CD4-positive, alpha-beta T cell (primary cell): ENCODE results near the gene CYGB. TPM values are rescaled to one million over a fixed set of nuclear protein-coding genes. Genes with fewer than 3 reads are reported as not detected.
"Not testable (repeated sequence)": the region's sequence is repeated elsewhere in the genome, so short reads cannot be mapped to it uniquely, and the experiment has no call there.

ENCODE experiments used
- ATAC-seq: fragments of 200-7000 bp; cut with Tn5 transposase; one replicate; pipeline ENCODE4 v1.10.0; 2022; ENCODE audit warnings: mild to moderate bottlenecking; ENCODE audit not compliant: poor library complexity
- CTCF ChIA-PET: fragments of 350-600 bp; sonication (Branson Sonifier 250); formaldehyde crosslinking; loops from one replicate; lab custom pipeline; 2021; ENCODE audit warnings: antibody characterized with exemption, inconsistent platforms; lab: Charles Lee
- POLR2A ChIA-PET: fragments of 350-600 bp; sonication (Branson Sonifier 250); formaldehyde crosslinking; loops from one replicate; lab custom pipeline; 2021; ENCODE audit warnings: antibody characterized with exemption, inconsistent platforms; lab: Charles Lee
- DNase-seq, 14 experiments: peaks; one replicate each; pipeline ENCODE4 v3.0.0-alpha.2; 2013 to 2020; ENCODE audit warnings: mixed read lengths in 2 of 14
- H3K27ac ChIP-seq, 2 donors: one replicate each; pipeline versions ENCODE4 v1.5.1 to v1.7.0; 2013; ENCODE audit warnings: low read length in 2 of 2, low read depth in 1 of 2, mild to moderate bottlenecking in 1 of 2
- H3K27me3 ChIP-seq, 2 experiments: 1 replicate in 1 of 2; 2 replicates in 1 of 2; pipeline versions ENCODE4 v1.6.1 to v1.7.0; 2013; ENCODE audit warnings: low read length in 2 of 2, control low read depth in 1 of 2, mild to moderate bottlenecking in 1 of 2, moderate library complexity in 1 of 2; ENCODE audit not compliant: insufficient read depth in 2 of 2, control insufficient read depth in 1 of 2
- H3K36me3 ChIP-seq: one replicate; pipeline ENCODE4 v1.6.1; 2013; ENCODE audit warnings: low read length, control low read depth; ENCODE audit not compliant: insufficient read depth
- H3K4me1 ChIP-seq: one replicate; pipeline ENCODE4 v1.6.1; 2013; ENCODE audit warnings: low read length, control low read depth; ENCODE audit not compliant: insufficient read depth
- H3K4me3 ChIP-seq: one replicate; pipeline ENCODE4 v1.5.1; 2013; ENCODE audit warnings: mild to moderate bottlenecking, low read length, moderate library complexity
- H3K9me3 ChIP-seq, 2 experiments: 1 replicate in 1 of 2; 2 replicates in 1 of 2; pipeline versions ENCODE4 v1.6.1 to v1.7.0; 2013; ENCODE audit warnings: low read length in 2 of 2, mild to moderate bottlenecking in 2 of 2, control low read depth in 1 of 2, moderate library complexity in 1 of 2; ENCODE audit not compliant: control insufficient read depth in 1 of 2, insufficient read depth in 1 of 2
- H3K27ac Mint-ChIP-seq: one replicate; pipeline ENCODE4 v1.8.0; 2020; ENCODE audit warnings: mixed read lengths
- H3K27me3 Mint-ChIP-seq: one replicate; pipeline ENCODE4 v1.8.0; 2021; ENCODE audit warnings: mixed read lengths
- H3K36me3 Mint-ChIP-seq: one replicate; pipeline ENCODE4 v1.8.0; 2021; ENCODE audit warnings: low read depth, mixed read lengths
- H3K4me1 Mint-ChIP-seq: one replicate; pipeline ENCODE4 v1.8.0; 2021; ENCODE audit warnings: low read depth, mixed read lengths
- H3K4me3 Mint-ChIP-seq: one replicate; pipeline ENCODE4 v1.8.0; 2020; ENCODE audit warnings: mild to moderate bottlenecking, mixed read lengths
- H3K9me3 Mint-ChIP-seq: one replicate; pipeline ENCODE4 v1.8.0; 2020; ENCODE audit warnings: mixed read lengths
- CTCF ChIP-seq: fragments of 200-600 bp; IDR thresholded peaks from one replicate; pipeline ENCODE4 v1.8.0; 2022; ENCODE audit warnings: antibody characterized with exemption, mild to moderate bottlenecking
- intact Hi-C, 2 experiments: fragments of 100-400 bp; cut with DNase I in 1 of 2; cut with micrococcal nuclease in 1 of 2; formaldehyde crosslinking; loops; one replicate each; pipeline versions ENCODE4 v1.15.1 to v1.9.0; 2023 to 2025; cut with DNase I, micrococcal nuclease
- total RNA-seq, 174 experiments: library from RNA in 2 of 174; stranded (reverse) in 2 of 174; gene quantifications; one replicate each; pipeline ENCODE4 v1.2.3 and lab custom pipeline; 2021 to 2026

Gene CYGB
- total RNA-seq, 2 experiments from 2014 or later, result not detected

- H3K4me1 Mint-ChIP-seq, result peaks cover 37% of the 10 kb centered on the region
- DNase-seq, result peak; percentile 71 to 98 (median 80)
- ChIA-PET CTCF (no interaction called here), POLR2A (interaction anchor here (0.7 to 2.2 kb wide), 12 partner anchors 8 to 214 kb away, joined by 3 to 12 read pairs (median 5); partner anchors contain the start of genes RHBDF2, SPHK1 and UBE2O)
- H3K36me3 Mint-ChIP-seq, result no peaks in the 10 kb centered on the region
- intact Hi-C loops, result loop anchor here in 1 of 2 experiments (2.0 to 5.0 kb wide), 2 partner anchors 42 to 155 kb away; no protein-coding TSS in a partner anchor
- H3K4me3 Mint-ChIP-seq, result peak overlapping the region; percentile 78
- no peaks in the 10 kb centered on the region for H3K9me3 Mint-ChIP-seq
- peak overlapping the region; percentile 98 for H3K27ac Mint-ChIP-seq
- H3K4me3 ChIP-seq, result peak overlapping the region; percentile 34
- ATAC-seq, result peak; percentile 82
- H3K27me3 Mint-ChIP-seq, result no peaks in the 10 kb centered on the region
- TF ChIP-seq CTCF, result no peak
- H3K9me3 ChIP-seq, result no peaks in the 10 kb centered on the region
- peaks cover 86% of the 10 kb centered on the region for H3K4me1 ChIP-seq
- peak overlapping the region; percentile 83 to 84 for H3K27ac ChIP-seq
- H3K27me3 ChIP-seq, result no peaks in the 10 kb centered on the region
- no peaks in the 10 kb centered on the region for H3K36me3 ChIP-seq
These were observed 22.1 kb downstream of the CYGB start for GRCh38 chr17:76515274-76515949.

- ChIA-PET CTCF (interaction anchor here (3.1 kb wide), 1 partner anchor 9 kb away, joined by 10 read pairs; no protein-coding TSS in a partner anchor), POLR2A (interaction anchor here (1.1 to 2.2 kb wide), 6 partner anchors 13 to 157 kb away, joined by 3 to 9 read pairs (median 4); partner anchors contain the start of genes RHBDF2 and UBE2O)
- not testable (repeated sequence) for H3K27me3 ChIP-seq, H3K27me3 Mint-ChIP-seq, H3K36me3 ChIP-seq, H3K9me3 ChIP-seq, H3K36me3 Mint-ChIP-seq, ATAC-seq, H3K4me3 ChIP-seq, H3K9me3 Mint-ChIP-seq, DNase-seq
- peak overlapping the region; percentile 0 to 83 for H3K27ac ChIP-seq
- peak overlapping the region; percentile 98 for H3K27ac Mint-ChIP-seq
- peaks cover 37% of the 10 kb centered on the region for H3K4me1 Mint-ChIP-seq
- H3K4me1 ChIP-seq, result peaks cover 83% of the 10 kb centered on the region
- intact Hi-C loops, result loop anchor here in 1 of 2 experiments (2.0 kb wide), 1 partner anchor 156 kb away; no protein-coding TSS in a partner anchor
- peak overlapping the region; percentile 65 for H3K4me3 Mint-ChIP-seq
These were observed 23.2 kb downstream of the CYGB start for GRCh38 chr17:76514355-76514754.

GRCh38 chr17:76513306-76513692, 24.2 kb downstream of the CYGB start:
- no peaks in the 10 kb centered on the region for H3K27me3 ChIP-seq
- H3K4me3 Mint-ChIP-seq, result peak overlapping the region; percentile 54
- intact Hi-C loops, result no loop called here
- no peaks in the 10 kb centered on the region for H3K9me3 Mint-ChIP-seq
- no peak for TF ChIP-seq CTCF
- H3K4me1 ChIP-seq, result peaks cover 76% of the 10 kb centered on the region
- H3K36me3 Mint-ChIP-seq, result no peaks in the 10 kb centered on the region
- no peak overlapping the region for H3K4me3 ChIP-seq
- H3K27ac Mint-ChIP-seq, result peak overlapping the region; percentile 98
- H3K36me3 ChIP-seq, result no peaks in the 10 kb centered on the region
- ChIA-PET POLR2A (interaction anchor here (1.5 kb wide), 1 partner anchor 12 kb away, joined by 4 read pairs; the partner anchor contains the start of gene RHBDF2), CTCF (interaction anchor here (3.1 kb wide), 1 partner anchor 10 kb away, joined by 10 read pairs; no protein-coding TSS in a partner anchor)
- no peaks in the 10 kb centered on the region for H3K9me3 ChIP-seq
- no peaks in the 10 kb centered on the region for H3K27me3 Mint-ChIP-seq
- H3K27ac ChIP-seq, result peak overlapping the region; percentile 13 to 21
- ATAC-seq (no peak), DNase-seq (no peak)
- peaks cover 37% of the 10 kb centered on the region for H3K4me1 Mint-ChIP-seq
